Stimulated activated CD4-positive, alpha-beta T cell treated with anti-CD3 and anti-CD28 coated beads, Interleukin-12 subunit alpha, Interleukin-12 subunit beta, amount 100 ng/mL, for 48 hours (primary cell): ENCODE measurements around the gene SNAI3.
A peak's percentile ranks its signal among the peaks of the same experiment; 100 is the strongest.

Experiments
- DNase-seq, 3 donors: peaks; one replicate each; pipeline ENCODE4 v3.0.0-alpha.2; 2020; ENCODE audit warnings: low read depth in 2 of 3, low spot score in 1 of 3

SNAI3 gene

DNA sequence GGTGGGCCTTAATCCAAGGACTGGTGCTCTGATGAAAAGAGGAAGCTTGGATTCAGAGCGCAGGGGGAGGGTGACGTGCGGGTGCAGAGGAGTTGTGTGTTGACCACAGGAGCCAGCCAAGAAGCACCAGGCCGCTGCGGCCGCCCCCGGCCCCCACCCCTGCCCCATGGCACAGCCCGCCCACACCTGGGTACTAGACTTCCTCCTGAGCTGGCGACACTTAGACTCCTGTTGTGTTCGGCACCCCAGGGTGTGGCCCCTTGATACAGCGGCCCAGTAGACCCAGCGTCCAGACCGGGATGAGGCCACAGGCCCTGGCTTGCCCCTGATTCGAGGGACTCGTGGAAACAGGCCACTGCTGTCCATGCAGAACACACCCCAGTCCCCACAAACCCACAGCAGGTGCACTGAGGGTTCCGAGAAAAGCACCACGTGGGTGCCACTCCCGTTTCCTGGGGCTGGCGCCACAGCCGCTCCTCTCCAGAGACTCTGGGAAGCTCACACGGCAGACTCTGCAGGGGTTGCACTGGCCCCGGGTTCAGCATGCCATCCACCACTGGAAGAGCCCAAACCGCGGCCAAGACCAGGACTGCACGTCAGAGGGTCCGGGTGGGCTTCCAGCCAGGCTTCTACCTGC, 5.7 kb upstream of the SNAI3 start:
- no peak for DNase-seq

DNA sequence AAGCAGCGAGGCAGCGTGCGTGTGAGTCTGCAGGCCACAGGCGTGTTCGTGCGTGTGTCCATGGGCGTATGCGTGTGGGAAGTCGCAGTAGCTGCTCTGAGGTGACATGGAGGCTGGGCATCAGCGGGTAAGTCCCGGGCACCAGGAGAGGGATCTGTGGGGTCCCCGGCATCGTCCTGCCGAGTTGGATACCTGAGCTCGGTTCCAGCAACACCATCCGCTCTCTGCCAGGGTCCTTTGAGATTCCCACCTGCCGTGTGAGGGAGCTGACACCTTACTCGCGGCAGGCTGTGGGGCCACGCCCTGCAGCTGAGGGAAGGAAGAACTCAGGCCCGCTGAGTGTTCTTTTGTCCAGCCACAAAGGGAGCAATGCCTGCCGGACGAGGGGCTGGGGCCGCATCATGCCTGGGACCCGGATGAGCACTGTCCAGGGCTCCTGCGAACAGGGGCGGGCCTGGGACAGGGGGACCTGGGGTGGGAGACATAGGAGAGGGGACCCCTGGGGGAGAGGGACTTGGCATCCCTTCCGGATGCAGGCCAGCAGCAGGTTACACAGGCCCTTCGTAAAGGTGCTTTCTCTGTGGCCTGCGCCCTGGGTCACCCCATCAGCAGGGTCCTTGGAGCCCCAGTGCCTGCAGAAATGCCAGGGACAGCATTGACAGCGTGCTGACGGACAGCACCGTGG, 5.0 kb upstream of the SNAI3 start:
- no peak for DNase-seq

DNA sequence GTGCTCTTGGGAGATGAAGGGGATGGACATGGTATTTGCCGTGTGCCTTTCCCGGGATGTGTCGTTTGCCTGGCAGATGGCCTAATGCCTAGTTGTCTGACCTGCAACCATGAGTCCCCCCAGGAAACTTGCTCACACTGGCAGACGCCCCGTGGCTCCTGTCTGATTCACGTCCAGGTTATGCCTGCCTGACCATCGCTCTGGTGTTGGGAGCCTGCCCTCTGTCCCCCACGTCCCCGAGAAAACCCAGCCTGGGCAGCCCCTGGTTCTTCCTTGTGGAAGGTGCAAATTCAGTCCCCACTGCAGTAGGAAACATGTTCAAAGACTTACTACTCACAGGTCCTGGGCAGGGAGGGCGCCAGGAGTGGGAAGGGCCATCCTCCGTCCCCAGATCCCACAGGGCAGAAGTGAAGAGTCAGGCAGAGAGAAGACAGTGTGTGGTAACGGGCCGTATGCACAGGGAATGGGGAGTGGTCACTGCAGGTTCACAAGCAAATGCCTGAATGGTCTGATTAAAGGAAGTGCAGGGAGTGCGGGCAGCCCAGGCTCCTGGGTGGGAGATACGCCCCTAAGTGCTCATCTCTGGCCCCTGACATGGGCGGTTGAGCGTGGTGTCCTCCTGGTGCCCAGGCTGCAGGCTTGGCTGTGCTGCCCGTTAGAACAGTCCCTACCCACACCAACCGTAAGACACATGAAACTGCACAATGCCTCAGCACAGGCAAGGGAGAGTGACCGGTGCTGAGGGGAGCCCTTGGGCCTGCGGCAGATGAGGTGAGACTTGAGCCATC, 4.2 kb upstream of the SNAI3 start:
- no peak for DNase-seq

DNA sequence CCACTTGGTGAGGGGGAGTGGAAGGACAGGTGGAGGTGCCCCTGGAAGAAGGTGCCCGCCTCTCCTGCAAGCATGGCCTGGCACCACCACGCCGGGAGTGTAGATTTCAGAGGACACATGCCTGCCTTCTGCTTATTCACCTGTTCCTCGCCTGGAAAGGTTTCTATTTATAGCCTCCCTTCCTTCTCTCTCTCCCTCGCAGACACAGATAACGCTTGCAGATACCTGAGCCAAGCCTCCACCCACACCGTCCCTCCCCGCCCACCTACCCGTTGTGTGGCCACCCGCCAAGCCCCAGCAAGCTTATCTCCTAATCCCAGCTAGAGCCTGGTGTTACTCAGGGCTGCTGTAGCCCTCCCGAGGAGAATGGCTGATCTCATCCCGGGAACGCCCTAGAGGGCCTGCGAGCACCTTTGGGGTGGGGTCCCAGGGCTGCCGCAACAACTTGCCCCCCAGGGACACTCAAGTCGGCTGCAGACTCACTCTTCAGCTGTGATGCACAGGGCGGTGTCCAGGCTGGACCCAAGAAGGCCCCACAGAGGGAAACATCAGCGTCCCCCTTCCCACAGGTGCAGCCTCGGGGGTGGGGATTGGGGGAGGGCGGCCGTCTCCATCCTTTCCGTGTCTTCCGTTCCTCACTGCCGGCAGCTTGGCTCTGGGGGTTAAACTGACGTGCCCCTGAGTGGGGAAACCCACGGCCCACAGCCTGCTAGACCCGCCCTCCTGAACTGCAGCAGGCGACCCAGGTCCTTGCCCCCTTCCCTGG, 1.9 kb upstream of the SNAI3 start:
- DNase-seq = no peak

DNA sequence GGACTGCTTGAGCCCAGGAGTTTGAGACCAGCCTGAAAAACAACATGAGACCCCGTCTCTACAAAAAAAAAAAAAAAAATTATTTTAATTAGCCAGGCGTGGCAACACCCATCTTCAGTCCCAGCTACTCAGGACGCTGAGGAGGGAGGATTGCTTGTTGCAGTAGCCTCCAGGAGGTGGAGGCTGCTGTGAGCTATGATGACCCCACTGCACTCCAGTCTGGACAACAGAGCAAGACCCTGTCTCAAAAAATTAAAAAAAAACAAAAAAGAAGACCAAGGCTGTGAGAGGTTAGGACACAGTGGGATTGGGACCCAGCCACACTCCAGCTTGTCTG, 1.3 kb upstream of the SNAI3 start:
- DNase-seq = no peak

DNA sequence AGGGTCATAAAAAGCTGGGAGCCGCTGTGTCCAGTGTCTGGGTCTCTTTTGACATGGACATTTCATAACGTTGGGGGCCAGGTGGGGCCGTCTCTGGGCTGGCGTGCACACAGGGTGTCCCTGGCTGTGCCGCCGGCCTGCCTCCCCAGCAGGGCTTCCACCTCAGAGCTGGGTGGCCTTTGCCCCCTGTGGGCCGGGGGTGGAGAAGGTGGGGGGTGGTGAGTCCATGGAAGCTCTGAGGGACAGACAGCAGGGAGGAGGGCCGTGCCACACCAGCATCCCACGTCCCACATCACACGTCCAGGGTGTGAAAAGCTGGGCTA, 908 bp upstream of the SNAI3 start:
- no peak for DNase-seq

DNA sequence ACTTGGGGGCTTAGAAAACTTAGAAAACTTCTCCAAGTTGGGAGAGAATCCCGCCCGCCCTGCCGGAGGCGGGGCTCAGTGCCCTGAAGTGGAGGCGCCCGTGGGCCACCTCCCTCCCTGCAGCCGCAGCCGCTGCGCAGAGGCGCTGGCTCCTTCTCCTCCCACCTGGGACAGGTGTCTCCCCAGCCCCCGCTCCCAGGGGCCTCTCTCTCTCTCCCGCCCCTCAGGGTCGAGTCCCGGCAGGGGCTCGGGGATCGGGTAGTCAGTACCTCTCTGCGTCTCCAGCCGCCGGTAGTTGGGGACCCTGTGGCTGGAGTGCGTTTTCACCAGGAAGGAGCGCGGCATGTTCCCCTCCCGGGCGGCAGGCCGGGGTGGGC, 257 bp downstream of the SNAI3 start:
- no peak for DNase-seq

DNA sequence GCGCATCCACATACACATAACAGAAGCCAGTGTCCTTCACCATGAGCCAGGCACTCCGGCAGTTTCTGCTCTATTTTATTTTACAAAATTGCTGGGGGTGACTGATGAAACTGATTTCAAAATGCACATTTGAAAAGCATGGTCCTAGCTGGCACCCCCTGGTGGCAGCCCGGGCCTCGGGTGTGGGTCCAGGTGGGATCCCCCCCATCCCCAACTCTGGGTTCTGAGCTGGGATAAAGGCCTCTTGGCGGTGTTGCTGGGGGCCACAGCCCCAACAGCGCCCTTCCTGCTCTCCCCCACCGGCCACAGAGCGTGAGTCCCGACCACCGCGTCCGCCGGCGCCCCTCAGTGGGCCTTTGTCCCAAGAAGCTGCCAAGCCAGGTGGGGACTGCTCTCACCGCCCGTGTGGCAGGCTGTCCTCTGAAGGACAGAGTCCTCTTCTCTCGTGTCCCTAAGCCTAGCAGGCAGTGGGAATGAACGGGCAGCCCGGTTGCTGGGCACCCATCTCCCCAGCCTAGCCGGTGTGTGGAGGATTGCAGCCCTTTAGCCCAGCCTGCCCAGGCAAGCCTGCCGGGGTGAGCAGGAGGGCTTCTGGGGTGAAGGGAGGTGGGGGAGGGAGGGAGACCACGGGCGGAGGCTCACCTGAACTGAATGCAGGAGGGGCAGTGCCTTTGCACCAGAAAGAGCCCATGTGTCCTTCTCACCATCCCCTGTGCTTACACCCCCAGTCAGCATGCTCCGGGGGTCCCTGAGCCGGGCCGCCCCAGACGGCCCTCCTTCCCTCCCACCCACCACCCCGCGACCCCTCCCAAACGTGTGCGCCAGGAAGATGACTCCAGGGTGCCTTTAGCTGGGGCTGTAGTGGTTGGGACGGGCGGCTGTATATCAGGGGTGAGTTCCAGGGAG, 898 bp downstream of the SNAI3 start:
- peak in 1 of 3 donors; percentile 50 for DNase-seq

DNA sequence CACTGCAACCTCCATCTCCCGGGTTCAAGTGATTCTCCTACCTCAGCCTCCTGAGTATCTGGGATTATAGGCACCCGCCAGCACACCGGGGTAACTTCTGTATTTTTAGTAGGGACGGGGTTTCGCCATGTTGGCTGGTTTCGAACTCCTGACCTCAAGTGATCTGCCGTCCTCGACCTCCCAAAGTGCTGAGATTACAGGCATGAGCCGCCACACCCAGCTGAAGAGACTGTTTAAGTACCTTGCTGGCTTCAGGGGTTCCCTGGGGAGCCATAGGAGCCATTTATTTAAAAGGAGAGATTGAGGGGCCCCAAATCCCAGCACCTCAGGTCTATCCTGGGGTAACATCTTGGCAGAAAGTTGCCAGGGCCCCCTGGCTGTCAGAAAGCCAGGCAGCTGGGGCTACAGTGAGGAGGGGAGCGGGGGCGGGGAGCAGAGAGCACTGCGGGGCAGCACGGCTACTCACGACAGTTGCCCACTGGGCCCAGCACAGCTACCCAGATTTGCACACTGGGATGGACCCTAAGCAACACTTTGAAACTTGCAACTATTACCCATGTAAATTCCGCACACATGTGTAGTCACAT, 1.6 kb downstream of the SNAI3 start:
- DNase-seq = no peak

DNA sequence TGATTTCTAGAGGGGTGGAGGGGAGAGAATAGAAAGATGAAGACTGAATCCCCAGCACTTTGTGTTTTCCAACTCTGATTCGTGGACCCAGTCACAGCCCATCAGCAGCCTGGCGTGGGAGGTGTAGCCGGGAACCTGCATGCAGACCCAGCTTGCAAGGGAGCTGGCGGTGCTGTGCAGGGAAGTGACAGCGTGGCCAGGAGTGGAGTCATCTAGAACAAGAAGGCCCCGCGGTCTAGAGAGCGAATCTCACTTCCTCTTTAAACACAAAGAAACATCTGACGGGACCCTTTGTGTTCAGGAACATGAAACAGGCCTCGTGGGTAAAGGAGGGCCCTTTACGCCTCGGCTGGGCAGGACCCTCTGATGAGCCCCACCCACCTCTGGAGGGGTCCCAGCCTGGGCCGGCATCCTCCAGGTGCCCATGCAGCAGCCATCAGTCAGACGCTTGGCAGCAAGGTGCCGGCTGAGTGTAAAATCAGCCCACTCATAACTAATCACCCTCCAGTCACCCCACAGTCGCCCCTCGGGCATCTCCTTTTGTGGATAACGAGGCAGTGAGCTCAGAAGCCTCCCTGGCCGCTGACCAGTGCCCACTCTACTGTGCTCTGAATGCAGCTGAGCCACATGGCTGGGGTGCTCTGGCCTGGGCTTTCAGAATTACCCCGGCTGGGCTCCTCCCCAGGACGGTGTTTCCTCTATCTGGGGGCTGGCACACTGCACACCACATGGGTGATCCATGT, 4.4 kb downstream of the SNAI3 start:
- peak; percentile 63 to 71 (median 66) for DNase-seq

DNA sequence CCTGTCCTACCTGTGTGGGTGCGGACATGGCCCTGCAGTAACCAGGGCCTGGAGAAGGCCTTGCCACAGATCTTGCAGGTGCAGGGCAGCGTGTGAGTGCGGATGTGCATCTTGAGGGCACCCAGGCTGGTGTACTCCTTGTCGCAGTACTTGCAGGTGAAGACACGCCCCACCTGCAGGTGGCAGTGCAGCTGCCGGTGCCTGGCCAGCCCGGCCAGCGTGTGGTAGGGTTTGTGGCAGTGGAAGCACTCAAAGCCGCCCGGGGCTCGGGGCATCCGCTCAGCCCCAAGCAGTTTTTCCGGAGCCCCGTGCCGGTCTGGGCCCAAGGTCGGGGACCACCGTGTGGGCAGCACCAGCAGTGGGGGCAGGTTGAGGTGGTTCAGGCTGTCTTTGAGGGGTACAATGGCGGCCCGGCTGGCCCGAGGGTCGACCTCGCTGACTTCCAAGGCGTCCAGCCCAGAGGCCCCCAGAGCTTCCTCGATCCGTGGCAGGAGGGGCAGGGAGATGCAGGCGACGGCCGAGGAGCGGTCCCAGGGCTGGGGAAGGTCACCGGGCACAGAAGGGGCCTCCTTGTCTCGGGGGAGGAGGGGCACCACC, 5.1 kb downstream of the SNAI3 start:
- no peak for DNase-seq

DNA sequence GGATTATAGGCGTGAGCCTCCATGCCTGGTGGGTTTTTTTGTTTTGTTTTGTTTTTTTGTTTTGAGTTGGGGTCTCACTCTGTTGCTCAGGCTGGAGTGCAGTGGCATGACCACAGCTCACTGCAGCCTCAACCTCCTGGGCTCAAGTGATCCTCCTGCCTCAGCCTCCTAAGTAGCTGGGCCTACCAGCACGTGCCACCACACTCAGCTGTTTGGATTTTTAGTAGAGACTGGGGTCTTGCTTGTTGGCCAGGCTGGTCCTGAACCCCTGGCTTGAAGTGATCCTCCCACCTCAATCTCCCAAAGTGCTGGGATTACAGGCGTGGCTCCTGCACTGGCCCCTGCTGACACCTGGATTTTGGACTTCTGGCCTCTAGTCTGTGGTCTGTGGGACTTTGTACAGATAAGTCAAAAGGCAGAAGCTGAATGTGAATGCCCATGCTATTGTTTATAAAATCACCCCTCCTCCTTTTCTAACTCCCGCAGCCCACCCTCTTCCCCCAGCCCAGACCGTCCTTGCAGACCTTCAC, 5.7 kb downstream of the SNAI3 start:
- no peak for DNase-seq

DNA sequence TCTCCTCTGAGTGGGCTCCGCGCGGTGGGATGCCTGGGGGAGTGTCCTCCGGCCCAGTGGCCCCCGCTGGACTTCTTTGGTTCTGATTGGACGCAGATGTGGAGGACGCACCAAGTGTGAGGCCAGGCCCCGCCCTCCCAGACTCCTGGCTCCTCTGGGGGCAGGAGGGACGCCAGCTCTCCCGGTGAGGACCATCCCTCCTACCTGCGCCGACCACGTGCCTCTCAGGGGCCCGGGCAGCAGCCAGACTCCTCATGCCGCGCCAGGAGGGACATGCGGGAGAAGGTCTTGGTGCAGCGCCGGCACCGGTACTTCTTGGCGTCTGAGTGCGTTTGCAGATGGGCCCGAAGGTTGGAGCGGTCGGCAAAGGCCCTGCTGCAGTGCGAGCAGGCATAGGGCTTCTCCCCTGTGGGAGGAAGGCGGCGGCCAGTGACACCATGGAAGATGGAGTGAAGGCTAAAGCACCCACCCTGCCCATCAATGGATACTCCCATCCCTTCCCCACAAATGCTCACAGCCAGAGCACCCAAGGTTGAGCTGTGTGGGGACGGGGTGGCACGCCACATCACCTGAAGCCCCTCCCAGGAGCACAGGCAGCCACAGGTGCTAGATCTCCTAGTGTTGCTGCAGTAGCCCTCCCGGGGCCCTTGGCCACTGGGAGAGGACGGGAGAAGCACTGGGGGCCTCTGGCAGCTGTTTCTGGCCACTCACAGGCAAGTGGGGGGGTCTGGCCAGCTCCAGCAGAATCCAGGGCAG, 7.9 kb downstream of the SNAI3 start:
- DNase-seq = no peak

DNA sequence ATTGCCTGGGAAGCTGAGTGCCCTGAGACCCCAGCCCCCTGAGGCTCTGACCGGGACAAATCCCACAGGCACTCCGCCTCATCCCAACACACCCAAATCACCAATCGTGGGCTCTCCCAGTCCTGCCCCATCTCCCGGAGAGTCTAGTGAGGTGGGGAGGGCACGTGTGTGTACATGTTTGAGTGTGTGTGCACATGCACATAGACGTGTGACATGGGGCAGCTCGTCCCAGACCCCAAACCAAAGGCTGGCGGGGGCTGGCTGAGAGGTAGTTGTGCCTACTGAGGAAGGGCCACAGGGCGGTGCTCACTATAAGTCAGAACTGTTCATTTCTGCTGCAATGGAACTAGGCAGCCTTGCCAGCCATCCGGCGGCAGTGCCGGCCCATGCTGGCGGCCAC, 8.6 kb downstream of the SNAI3 start:
- DNase-seq = no peak

DNA sequence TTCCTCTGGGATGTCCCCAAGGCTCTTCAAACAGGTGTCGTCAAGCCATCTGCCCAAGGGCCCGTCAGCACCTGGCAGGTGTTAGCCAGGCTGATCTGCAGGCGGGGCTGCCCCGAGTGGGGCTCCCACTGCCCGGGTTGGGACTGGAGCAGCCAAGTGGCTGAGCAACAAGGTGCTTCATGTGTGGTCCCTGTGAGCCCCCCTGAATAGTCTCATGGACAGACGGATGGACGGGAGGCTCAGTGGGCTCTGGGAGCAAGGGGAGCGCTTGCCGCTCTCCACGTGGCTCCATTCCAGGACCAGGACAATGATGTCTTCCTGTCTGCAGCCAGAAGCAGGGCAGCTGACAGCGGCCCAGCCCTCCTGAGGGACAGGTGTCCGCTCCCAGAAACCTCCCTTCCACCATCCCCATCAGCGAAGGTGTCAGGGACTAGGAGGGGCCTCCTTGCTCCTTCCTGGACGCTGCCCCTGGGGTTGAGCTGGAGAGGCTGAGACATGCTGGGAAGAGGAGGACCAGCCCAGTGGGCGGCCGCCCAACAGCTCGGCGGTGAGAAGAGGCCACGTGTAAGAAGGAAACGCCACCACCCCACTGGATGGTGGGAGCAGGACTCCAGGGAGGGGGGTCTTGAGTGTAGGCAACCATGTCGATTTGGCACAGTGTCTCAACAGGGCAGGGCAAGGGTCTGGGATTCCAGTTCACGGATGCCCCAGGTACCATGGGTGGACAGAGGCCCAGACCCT, 9.6 kb downstream of the SNAI3 start:
- DNase-seq = no peak

DNA sequence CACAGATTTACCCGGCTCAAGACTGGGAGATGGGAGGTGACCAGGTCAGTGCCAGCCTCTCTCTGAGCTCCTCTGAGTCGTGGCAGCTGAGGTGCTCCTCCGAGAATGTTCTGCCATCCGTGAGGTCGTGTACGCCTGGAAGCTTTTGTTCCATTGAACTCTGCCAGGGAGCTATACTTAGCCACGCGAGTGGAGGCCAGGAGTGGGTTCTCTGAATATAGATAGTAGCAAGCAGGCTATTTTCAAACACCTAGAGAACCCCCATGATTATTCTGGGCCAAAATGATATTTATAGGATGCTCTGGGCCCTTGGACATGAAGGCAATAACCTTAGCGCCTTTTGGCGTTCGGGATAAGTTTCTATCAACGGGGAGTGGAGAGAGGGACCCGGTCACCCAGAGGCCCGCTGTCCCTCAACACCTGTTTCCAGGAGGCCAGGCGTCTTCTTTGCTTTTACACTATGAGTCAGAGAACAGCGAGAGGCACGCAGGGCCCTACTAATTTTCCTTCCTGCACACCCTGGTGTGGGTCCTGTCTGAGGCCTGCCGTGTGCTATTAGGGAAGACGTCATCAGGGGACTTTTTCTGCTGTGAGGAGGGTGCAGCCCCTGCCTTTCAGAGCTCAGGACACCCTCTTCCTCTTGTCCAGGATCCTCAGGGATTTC, 12.5 kb downstream of the SNAI3 start:
- DNase-seq = no peak

DNA sequence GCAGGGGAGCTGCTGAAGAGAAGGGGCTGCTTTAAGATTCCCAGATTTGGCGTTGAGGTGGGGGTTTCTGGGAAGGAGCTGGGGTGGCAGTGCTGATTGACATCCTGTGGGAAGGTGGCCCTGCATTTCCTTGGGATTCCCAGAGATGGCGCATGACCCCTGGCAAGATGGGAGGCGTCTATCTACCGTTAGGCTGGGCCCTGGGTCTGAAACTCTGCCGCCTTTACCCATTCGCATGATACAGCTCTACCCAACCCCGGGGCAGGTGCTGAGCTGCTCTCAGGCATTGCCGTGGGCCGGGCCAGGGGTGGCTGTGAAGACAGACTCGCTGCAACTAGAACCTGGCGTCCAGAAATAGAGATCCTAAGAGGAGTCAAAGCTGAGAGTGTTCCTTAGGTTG, 13.5 kb downstream of the SNAI3 start:
- DNase-seq = no peak
